ENCODE results near the gene PLEKHM1.
"Not testable (repeated sequence)": the region's sequence is repeated elsewhere in the genome, so short reads cannot be mapped to it uniquely, and the experiment has no call there.

The PLEKHM1 gene

DNA sequence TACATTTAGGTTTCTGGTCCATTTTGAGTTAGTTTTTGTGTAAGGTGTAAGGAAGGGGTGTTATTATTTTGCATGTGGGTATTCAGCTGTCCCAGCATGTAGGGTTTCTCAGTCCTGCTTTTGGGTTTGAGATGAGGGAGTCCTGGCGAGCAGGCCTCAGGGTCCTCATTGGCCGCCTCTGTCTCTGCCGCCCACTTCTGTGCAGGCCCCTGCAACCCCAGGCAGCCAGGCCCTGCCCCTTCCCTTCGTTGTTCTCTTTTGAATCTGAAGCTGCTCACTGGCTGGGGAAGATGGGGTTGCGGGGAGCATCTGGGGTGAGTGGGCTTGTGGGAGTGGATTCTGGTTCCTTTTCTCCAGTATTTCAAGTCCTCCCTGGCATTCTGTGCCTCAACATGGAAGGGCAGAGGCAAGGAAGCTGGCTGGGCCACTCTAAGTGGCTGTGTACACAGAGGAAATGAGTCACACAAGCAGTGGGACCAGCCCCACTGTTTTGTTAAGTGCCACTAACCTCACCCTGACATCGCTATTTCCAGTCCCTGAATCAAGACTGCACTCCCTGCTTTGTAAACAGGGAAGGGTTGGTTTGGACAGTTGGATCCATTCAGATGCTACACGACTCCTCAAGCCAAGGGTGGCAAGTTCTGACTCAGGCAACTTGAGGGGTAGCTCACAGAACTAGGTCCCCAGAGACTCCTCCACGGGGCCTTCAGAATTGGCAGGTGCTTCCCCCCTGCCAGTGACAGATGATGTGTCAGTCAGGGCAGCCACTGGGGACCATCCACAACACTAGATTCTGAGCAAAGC lies 28.8 kb downstream of the PLEKHM1 start:
- not testable (repeated sequence) for DNase-seq (ENCODE audit: low read depth in 2 of 2, low spot score in 1 of 2)

DNA sequence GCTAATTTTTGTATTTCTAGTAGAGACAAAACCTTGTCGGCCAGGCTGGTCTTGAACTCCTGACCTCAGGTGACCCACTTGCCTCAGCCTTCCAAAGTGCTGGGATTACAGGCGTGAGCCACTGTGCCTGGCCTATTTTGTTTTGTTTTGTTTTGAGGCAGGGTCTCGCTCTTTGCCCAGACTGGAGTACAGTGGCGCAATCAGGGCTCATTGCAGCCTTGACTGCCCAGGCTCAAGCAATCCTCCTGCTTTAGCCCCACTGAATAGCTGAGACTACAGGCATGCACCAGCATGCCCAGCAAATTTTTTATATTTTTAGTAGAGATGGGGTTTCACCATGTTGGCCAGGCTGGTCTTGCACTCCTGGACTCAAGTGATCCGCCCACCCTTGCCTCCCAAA lies 30.1 kb downstream of the PLEKHM1 start:
- not testable (repeated sequence) for DNase-seq (ENCODE audit: low read depth in 2 of 2, low spot score in 1 of 2)

DNA sequence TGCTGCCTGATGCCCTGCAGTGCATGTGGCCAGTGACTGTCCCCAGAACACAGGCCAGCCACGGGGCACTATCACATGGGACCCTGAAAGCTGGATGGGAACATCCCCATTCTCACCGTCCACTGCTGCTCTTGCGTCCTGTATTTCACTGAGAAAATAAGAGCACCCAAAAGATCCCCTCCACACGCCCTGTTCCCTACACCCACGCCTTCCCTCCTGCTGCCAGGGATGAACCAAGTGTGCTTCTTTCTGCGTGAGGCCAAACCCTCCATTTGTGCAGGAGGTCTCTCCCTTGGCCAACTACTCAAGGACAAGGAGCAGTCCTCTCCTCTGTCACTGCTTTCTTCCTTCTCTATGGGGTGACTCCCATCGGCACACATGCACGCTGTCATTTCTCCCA lies 36.2 kb downstream of the PLEKHM1 start:
- not testable (repeated sequence) for DNase-seq (ENCODE audit: low read depth in 2 of 2, low spot score in 1 of 2)

DNA sequence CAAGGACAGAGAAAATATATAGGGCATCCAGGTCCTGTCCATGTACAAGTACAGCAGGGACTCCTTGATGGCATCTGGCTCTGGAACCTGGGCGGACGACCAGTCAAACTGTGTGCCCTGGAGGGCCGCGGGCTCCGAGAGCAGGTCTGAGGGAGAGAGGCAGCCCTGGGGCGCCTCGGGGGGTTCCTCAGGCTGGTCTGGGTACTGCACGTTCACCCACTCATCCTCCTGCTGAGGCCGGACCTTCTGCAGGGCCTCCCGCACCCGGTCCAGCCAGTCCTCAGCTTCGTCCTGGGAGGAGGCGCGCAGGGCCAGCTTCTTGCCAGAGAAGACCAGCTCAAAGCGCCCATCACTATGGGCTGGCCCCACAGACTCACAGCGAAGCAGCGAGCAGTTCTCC lies 36.8 kb downstream of the PLEKHM1 start:
- DNase-seq (ENCODE audit: low read depth in 2 of 2, low spot score in 1 of 2), result not testable (repeated sequence)

DNA sequence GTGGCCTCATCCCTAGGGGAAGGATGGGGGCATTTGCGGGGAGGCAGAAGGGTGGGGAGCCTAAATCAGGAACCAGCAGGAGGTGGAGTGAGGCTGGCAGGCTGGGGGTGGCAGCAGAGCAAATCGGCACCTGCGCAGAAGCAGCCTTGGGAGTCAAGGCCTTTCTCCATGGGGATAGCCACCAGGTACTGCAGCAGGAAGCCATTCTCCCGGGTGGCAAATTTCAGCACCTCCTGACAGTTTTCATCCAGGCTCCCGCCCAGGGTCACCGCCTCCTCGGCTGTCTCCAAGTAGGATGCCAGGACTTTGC lies 37.3 kb downstream of the PLEKHM1 start:
- not testable (repeated sequence) for DNase-seq (ENCODE audit: low read depth in 2 of 2, low spot score in 1 of 2)

DNA sequence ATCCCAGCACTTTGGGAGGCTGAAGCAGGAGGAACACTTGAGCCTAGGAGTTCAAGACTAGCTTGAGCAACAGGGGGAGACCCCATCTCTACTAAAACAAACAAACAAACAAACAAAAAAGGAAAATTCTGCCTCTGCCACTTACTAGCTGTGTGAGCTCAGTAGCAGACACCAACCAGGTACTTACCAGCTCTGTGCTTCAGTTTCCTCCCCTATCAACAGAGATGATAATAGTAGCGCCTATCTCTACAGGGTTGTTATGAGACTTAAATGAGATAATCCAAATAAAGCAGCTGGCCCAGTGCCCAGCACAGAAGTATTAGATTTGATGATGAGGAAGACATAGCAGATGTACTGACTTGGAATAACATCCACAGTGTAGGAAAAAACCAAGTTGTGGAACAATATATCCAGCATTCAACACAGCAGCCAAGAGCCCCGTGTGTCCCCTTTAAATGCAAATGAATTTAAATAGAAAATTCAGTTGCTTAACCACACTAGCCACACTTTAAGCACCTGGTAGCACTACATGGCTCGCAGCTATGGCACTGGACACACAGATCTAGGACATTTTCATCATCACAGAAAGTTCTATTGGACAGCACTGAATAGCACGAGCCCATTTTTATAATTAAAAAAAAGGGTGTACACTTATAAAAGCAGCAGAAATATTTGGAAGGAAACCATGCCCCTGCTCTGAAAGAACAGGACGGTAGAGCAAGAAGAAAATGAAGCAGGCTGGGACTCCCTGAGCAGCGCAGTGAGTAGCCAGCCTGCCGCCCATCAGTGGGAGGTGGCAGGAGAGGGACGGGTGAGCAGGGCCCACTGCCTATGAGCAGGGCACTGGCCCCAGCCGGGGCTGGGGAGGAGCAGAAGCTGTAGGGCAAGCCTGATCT lies 37.9 kb downstream of the PLEKHM1 start:
- DNase-seq (ENCODE audit: low read depth in 2 of 2, low spot score in 1 of 2), result not testable (repeated sequence)

DNA sequence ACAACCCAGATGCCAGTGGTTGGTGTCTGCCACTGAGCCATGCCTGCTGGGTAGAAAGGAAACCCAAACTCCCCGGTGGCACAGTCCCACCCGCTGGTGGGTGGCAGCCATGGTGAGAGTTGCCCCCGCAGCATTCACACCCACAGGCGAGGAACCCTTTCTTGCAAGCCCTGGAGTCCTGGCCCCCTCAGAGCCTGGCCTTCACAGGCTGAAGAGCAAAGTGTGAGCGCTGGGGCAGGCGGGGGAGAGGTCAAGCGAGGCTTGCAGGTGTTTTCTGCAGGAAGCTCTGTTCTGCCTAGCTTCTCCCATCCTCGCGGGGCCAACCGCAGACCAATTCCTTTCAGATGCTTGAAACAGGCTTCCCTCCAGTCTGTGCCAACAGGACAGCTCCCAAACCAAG lies 38.9 kb downstream of the PLEKHM1 start:
- not testable (repeated sequence) for DNase-seq (ENCODE audit: low read depth in 2 of 2, low spot score in 1 of 2)

DNA sequence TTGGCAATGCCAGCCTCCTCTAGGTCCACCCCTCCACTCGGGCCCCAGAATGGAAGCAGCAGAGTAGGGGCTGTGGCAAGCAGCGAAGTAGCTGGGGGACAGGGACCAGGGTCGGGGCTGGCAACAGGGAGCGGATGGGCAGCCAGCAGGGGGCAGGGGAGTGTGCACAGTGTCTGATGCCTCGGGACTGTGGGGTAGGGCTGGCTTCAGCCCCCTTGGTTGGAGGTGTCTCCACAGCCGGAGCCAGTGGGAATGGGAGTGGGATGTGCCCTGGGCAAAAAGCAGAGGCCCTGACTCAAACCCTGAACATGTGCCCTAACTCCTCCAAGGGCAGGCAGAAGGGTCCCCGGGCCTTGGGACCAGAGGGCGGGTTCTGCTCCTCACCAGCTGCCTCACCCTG lies 39.4 kb downstream of the PLEKHM1 start:
- no peak for DNase-seq (ENCODE audit: low read depth in 2 of 2, low spot score in 1 of 2)

DNA sequence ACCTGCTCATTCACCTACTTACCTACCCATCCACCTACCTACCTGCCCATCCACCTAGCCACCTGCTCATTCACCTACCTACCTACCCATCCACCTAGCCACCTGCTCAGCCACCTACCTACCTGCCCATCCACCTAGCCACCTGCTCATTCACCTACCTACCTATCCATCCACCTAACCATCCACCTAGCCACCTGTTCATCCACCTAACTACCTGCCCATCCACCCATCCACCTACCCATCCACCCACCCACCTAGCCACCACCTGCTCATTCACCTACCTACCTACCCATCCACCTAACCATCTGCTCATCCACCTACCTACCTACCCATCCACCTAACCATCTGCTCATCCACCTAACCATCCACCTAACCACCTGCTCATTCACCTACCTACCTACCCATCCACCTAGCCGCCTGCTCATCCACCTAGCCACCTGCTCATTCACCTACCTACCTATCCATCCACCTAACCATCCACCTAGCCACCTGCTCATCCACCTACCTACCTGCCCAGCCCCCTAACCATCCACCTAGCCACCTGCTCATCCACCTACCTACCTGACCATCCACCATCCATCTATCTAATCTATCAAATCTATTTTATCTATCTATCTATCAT lies 40.7 kb downstream of the PLEKHM1 start:
- DNase-seq (ENCODE audit: low read depth in 2 of 2, low spot score in 1 of 2), result not testable (repeated sequence)

DNA sequence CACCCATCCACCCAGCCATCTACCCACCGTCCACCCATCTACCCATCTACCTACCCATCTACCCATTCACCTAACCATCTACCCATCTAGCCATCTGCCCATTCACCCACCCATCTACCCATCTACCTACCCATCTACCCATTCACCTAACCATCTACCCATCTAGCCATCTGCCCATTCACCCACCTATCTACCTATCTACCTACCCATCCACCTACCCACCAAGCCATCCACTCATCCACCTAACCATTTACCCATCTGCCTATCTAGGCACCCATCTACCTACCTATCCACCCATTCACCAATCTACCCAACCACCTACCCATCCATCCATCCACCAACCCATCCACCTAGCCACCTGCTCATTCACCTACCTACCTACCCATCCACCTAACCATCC lies 41.3 kb downstream of the PLEKHM1 start:
- DNase-seq (ENCODE audit: low read depth in 2 of 2, low spot score in 1 of 2), result not testable (repeated sequence)

DNA sequence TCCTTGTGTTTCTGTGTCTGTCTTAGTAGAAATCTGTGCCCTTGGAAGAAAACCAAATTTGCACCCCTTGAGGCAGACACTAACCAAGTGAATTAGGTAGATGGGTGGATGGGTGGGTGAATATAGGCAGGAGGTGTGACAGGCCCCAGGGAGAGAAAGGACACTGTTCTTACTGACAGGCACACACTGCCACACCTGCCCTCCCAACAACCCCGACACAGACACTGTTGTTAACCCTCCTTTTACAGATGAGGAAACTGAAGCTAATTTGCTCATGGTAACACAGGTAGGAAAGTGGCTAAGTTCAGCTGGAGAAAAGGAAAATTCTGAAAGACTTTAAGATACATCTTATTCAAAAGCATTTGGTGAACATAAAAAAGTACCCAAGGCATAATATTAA lies 42.0 kb downstream of the PLEKHM1 start:
- DNase-seq (ENCODE audit: low read depth in 2 of 2, low spot score in 1 of 2), result not testable (repeated sequence)

DNA sequence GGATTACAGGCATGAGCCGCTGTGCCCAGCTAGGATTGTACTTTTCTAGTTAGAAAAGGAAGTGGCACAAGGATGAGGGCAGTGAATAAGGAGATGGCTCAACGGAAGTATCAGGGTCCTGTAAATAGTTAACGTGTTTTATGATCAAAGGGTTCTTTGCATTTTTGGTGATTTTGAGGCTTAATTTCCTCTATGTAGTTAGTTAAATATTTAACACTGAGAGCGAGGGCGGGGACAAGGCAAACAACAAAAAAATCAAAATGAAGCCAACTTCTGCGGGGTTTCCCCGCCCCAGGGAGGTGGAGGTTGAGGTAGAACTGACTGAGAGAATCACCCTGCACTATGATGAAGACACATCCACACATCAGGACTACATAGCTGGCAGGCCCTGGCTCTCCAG lies 42.5 kb downstream of the PLEKHM1 start:
- DNase-seq (ENCODE audit: low read depth in 2 of 2, low spot score in 1 of 2), result not testable (repeated sequence)

DNA sequence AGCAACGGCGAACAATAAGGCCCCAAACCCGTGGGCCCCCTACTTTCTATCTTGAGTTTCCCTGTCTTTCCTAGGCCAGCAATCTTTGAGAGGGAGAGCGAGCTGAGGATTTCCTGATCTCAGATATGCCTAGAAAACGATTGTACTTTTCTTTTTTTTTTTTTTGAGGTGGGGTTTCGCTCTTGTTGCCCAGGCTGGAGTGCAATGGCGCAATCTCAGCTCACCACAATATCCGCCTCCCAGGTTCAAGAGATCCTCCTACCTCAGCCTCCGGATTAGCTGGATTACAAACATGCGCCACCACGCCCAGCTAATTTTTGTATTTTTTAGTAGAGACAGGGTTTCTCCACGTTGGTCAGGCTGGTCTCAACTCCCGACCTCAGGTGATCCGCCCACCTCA lies 42.9 kb downstream of the PLEKHM1 start:
- not testable (repeated sequence) for DNase-seq (ENCODE audit: low read depth in 2 of 2, low spot score in 1 of 2)

DNA sequence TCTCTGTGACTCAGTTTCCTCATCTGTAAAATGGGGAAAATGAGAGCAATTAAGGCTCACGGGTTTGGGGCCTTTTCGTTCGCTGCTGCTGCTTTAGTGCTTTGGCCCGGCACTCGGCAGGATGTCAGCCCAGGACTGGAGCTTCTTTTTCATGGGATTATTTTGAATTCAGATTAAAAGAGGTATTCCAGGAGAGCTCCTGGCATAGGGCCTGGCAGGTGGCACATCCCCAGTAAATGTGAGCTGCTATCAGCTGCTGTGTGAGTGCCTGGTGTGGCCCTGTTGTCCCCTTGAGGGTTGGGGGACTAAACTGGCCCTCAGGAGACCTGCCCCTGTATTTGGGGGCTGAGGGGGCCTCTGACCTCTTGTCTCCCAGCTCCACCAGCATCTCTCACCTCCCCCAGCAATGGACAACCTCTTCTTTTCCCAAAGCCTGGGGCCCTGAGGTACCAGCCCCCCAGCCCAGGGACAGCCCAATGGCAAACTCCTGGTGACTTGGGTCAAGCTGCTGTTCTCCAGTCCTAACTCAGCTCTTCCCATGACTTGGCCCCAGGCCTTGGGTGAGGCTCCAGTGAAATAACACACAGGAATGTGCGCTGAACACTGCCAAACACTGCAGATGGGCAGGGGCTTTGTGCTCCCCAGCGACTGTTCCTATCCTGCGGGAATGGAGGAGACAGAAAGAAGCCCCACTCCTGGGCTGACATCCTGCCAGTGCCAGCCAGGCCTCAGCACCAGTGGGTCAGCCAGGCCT lies 43.5 kb downstream of the PLEKHM1 start:
- not testable (repeated sequence) for DNase-seq (ENCODE audit: low read depth in 2 of 2, low spot score in 1 of 2)

DNA sequence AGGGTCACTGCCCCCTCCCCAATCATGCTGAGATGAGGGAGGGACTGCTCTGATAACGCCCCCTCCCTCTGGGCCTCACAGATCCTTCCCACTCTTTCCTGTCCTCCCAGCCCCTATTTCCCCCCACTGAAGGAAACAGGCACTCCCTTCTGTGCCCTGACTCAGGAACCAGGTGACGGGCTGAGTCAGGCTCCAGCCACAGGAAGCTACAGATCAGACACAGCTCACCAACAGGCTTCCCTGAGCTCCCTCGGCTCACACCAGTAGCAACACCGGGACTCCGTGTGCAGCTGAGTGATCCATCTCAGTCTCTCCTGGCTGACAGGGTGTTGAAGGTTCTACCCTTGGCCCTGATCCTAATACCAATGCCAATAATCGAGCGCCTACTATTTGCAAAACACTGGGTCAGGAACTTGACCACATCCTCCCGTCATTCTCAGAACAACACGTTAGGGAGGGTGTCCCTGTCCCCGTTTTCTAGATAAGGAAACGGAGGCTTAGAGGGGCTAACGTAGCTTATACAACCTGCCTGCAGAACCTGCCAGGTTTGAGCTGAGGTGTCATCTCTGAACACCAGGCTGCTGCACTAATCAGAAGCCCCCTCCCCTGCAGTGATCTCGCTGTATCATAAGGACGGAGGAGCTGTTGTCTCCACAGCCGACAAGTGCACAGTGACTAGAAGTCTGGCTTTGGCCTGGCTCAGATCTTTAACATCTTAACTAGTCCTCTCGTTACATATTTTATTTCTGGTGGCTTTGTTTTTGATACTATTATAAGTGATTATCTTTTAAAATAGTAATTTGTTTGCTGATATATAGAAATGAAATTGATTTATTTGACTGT lies 44.4 kb downstream of the PLEKHM1 start:
- DNase-seq (ENCODE audit: low read depth in 2 of 2, low spot score in 1 of 2), result not testable (repeated sequence)

DNA sequence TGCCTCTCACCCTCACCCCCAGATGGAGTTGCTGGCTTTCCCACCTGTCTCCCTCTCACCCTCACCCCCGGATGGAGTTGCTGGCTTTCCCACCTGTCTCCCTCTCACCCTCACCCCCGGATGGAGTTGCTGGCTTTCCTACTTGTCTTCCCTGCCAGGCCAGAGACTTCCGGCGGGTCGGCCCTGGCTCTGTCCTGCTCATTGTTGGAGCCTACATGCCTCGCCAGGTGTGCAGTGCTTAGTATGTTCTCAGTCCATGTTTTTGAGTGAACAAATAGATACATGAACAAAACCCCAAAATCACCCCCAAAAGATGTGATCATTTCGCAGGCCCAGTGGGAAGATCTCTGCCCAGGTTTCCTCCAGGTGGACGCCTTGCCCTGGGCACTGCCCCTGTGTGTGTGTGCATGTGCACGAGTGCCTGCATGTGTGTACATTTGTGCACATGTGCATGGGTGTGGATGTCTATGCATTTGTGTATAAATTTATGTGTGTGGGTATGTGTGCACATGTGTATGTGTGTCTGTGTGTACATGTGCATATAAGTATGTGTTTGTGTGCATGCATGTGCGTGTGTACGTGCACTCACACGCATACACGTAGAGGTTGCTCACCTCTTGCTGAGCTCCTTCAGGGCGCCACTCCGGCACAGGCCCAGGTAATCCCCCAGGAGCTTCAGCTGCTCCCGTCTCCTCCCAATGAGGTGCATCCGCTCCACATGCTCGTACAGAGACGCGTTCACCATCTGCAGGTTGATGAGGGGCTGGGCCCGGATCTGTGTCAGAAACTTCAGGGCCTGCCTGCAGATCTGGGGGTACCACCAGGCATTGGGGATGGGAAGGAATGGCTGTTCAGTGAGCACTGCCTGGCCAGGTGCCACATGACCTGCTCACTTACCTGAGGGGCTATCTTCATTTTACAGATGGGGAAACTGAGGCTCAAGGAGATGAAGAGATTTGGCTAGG lies 45.4 kb downstream of the PLEKHM1 start:
- DNase-seq (ENCODE audit: low read depth in 2 of 2, low spot score in 1 of 2), result not testable (repeated sequence)

DNA sequence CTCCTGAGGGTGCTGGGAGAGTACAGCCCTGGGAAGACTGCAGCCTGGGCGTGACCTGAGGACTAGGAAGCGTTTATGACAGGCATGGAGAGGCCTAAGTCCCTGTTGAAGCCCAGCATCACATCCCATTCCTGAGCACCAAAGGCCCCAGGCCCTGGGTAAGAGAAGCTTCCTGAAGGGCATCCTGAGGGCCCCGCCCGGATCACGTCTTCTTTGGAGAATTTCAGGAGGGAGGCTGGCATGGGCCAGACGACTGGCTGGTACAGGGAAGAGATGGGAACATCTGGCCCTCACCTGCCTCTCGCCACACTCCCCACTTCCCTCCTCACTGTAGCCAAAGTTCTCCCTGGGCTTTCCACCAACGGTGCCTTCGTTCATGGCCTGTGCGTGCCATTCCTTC lies 46.2 kb downstream of the PLEKHM1 start:
- DNase-seq (ENCODE audit: low read depth in 2 of 2, low spot score in 1 of 2), result not testable (repeated sequence)

DNA sequence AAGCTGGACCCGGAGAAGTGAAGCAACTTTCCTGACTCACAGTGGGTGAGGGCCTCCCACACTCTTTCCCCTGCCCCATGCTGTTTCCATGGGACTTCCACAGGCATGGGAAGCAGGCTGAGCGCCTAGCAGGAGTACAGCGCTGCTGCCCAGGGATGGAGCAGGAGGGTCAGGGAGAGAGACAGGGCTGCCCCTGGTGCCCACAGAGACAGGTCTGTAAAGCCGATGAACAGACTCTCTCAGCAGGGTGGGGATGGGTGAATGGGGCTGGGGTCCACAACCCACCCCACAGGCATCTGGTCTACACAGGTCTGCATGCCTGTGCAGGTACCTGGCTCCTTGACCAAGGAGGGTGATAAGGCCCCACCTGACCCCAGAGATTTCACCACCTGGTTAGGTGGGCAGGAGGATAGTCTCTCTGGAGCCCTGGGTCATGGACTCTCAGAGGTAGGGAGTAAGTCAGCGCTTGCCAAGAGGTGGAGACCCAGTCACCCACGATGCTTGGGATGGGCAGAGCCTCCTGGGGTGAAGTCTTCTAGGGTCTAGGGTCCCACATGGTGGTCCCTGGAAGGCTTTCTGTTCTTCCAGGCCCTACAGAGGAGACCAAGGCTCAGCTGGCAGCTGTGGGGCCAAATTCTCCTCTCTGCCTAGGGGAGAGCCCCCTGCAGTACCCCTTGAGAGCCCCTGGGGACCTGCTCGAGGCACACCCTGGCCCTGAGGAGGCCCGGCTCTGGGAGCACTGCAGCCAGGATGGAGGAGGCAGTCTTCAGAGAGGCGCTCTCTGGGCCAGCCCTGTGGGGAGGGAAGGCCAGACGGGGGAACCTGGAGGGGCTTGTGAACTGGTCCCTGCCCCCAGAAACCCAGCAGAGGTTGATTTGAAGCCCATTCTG lies 46.9 kb downstream of the PLEKHM1 start:
- not testable (repeated sequence) for DNase-seq (ENCODE audit: low read depth in 2 of 2, low spot score in 1 of 2)

Data from stimulated activated CD8-positive, alpha-beta memory T cell treated with anti-CD3 and anti-CD28 coated beads, Interleukin-4, amount 100 ng/mL, for 1 hour (primary cell).